KBM-7 (cell line): ENCODE data around the gene RNF19B.
"Not testable (repeated sequence)": the region's sequence is repeated elsewhere in the genome, so short reads cannot be mapped to it uniquely, and the experiment has no call there.

ENCODE experiments used
- DNase-seq: peaks from one replicate; pipeline ENCODE4 v3.0.0-alpha.2; 2015
- in situ Hi-C: fragments of 300-500 bp; cut with MboI; formaldehyde crosslinking; loops from 2 replicates; pipeline ENCODE4 v1.14.3; 2020; ENCODE audit warnings: low sequenced_read_pairs, low pct_unique_long_range_greater_than_20kb, mixed read lengths

RNF19B gene

DNA sequence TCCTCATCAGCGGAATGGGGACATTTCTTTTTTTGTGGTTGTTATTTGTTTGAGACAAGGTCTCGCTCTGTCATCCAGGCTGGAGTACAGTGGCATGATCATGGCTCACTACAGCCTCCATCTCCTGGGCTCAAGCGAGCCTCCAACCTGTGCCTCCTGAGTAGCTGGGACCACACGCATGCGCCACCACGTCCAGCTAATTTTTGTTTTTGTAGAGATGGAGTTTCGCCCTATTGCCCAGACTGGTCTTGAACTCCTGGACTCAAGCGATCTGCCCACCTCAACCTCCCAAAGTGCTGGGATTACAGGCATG is 28.7 kb upstream of the RNF19B start:
- in situ Hi-C loops, DNase-seq: not testable (repeated sequence)

DNA sequence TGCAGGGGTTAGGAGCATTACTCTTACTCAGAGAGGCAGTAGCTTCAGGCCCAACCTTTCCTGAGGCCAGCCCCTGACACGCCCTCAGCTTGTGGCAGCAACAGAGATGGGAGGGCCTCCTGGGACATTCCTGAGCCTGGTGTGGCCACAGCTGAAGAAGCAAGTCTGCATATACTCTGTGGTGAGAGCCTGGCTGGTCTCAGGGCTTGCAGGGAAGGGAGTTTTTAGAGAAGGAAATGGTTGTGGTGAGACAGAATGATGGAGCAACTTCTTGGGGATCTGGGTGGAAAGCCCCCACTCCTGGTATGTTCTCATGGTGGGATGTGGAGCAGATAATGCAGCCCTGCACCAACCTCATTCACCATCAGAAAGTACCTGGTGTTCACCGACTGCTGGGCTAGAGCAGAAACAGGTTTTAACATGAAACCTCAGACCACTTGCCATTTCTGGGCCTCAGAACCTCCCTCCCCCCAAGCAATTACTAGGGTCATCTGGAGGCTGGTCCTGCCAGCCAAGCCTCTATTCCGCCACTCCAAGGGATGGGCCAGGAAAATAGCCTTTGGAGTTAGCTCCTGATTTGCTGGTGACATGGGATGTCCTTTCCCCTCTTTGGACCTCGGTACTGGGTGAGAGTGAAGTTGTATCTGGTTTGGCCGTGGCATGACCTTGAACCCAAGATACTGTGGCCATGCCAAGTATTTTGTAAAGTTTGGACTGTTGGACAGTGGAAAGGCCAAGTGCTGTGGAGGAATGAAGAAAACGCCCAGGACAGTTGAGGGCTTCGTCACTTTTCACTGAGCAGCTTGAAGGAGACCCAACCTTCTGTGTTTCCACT is 28.1 kb upstream of the RNF19B start:
- in situ Hi-C loops = no loop called here
- DNase-seq = peak; percentile 97

DNA sequence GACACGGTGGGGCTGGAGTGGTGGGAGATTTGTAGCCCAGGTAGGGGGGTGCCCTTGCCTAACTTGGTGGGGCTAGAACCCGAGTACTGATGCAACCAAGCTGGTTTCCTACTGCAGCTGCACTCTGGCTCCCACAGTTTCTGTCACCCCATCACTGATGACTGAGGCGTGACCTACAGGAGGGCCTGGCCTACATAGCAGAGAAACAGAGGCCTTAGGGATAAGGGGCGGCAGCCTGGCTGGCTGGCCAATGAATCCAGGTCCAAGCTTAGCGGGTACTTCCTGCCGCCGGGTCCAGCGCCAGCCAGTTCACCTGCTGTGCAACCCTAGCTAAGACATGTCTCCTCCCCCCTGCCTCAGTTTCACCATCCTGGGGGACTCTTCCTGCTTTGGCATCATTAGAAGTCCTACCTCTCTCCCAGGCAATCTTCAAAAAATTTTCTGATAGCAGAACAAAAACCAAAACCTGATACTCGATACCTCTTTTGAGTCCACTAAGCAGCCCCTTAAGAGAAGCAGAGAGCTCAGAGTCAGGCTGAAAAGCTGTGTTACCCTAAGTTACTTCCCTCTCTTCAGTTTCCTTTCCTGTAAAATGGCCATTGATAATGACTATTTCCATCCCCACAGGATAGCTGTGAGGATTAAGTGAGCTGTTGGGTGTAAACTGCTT is 27.3 kb upstream of the RNF19B start:
- in situ Hi-C loops = no loop called here
- no peak for DNase-seq

DNA sequence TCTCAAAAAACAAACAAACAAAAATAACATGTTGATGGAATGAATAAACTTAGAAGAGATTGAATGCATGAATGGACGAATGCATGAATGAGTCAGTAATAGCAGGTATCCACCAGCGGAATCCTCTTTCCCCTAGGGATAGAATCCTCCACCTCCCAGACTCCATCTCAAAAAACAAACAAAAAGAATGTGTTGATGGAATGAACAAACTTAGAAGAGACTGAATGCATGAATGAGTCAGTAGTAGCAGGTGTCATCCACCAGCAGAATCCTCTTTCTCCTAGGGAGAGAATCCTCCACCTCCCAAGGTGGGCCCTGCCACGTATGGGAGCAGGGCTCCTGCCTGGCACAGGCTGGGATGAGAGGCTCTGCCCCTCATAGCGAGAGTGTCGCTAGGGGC is 26.8 kb upstream of the RNF19B start:
- in situ Hi-C loops = no loop called here
- DNase-seq = no peak

DNA sequence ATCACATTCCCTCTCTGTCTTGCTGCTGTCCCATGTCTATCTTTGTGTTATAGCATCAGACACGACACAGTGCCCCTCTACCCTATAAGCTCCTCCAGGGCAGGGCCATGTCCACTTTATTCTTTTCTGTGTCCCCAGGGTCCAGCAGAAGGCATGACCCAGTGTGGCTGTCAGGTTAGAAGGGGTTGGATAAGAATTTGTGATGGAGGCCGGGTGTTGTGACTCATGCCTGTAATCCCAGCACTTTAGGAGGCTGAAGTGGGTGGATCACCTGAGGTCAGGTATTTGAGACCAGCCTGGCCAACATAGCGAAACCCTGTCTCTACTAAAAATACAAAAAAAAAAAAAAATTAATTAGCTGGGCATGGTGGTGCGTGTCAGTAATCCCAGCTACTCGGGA is 26.3 kb upstream of the RNF19B start:
- DNase-seq = no peak
- in situ Hi-C loops = no loop called here

DNA sequence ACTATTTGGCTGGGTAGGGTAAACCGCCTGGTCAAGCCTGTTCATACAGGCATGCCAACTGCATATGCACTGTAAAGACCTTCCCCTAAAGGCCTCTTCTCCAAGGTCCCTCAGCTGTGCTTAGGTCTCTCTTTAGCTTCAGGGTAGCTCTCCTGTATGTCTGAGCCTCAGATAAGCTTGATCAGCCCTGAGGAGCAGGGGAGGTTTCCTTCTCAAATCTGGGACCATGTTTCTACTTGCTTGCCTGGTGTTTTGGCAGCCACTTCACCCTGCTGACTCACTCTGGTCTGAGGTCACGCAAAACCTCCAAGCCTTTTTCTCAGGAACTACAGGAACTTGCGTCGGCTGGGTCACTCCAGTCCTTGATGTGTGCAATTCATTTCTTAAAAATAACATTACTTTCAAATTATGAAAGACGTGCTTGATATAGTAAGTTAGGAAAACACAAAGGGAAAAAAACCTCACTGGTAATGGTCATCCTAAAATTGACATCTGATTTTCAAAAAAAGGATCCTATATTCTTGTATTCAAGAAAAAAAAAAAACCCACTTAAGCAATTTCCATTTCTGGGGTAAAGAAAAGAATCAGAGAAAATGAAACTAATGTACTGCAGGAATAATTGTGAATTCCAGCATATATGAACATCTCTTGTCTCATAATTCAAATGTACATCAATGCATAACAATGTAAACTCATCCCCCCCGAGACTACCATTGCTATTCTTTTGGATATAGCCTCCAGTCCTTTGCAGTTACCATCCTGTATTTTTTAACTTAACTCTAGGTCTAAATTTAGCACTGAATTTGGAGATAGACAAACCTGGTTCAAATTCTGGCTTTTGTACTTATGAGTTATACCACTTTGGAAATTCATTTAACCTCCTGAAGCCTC is 24.8 kb upstream of the RNF19B start:
- peak; percentile 82 for DNase-seq
- in situ Hi-C loops = no loop called here

DNA sequence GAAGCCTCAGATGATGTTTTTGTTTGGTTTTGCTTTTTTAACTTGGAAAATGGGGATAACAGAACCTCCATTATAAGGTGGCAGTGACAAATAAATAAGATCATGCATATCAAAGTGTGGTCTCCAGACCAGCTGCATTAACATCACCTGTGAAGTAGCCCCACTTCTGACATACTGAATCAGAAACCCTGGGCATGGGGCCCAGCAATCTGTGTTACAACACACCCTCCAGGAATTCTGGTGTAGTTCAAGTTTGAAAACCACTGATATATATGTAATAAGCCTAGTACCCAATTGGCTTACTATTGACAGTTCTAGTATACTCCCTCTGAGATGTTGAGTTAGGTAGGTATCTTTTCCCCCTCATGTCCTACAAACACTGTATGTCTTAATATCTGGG is 24.1 kb upstream of the RNF19B start:
- DNase-seq = no peak

DNA sequence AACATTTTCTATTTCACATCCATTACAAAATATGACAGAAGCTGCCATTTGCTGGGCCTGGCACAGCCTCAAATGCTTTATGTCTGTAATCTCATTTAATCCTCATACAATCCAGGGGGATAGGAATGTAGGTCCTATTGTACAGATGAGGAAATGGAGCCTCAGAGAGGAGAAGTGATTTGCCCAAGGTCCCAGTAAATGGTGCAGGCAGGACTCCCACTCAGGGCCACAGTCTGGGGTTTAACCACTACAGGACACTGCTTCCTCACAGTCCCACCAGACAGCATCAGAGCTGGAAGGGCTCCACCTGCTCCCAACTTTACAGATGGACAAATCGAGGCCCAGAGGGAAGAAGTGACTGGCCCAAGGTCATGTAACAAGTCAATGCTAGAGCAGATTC is 20.6 kb upstream of the RNF19B start:
- in situ Hi-C loops = no loop called here
- no peak for DNase-seq

More for the DNA sequence above, 24.1 kb upstream of the RNF19B start:
- in situ Hi-C loops = no loop called here

DNA sequence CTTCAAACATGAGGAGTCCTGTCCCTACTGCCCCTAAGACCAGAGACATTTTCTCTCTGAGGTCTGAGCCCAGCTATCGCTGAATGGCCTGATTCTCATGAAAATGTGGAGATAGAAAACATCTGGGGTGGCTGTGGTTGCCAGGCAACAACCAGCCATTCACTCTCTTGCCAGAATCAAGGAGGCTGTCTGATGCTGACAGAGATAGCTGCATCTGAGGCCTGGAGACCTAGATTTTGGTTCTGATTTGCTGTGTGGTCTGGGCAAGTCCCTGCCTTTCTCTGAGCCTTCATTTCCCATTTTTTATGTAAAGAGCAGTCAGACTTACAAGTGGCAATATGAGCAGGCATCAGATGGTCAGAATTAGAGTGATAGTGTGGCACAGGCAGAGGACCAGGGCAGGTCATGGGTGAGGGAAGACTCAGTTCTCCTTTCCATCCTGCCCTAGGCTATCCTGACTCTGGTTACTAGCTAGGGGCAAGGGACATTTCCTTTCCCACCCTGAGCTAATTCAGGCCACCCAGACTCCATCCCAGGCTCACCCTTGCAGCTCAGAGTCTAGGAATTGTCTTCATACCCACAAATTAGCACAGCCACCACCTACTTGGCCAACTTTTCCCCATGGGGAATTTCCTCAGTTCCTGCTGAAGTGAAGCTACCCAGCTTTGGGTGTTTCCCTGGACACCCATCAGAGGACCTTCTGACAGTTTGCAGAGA is 20.0 kb upstream of the RNF19B start:
- DNase-seq = no peak
- in situ Hi-C loops = no loop called here

DNA sequence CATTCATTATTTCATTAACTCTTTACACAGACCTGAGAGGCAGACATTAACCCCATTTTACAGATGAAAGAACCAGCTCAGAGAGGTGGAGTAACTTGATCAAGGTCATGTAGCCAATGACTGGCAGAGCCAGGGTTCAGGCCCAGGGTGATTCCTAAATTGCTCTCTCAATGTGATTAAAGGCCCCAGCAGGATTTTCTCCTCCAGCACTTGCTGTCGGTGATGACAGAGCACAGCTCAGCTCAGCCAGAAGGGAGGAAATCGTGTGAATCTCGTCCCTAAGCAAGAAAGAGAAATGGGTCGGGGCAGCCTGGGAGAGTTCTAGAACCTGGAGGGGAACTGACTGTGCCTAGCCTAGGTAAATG is 19.5 kb upstream of the RNF19B start:
- DNase-seq = no peak
- in situ Hi-C loops = no loop called here

DNA sequence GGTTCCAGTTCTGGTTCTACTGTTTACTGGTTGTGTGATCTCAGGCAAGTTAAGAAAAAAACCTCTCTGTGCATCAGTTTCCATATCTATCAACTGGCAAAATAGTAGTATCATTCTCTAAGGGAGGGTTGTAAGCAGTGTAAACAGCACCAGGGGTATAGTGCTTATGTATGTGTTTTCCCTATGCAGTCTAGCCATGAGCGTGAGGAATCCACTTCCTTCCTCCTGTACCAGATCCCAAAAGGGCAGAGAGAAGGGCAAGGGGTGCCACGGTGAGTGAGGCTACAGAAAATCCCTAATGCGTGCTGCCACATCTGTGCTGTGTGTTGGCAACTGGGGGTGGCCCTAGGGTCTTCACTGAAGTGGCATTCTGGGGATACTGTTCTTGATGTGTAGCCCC is 18.4 kb upstream of the RNF19B start:
- in situ Hi-C loops = no loop called here
- no peak for DNase-seq

DNA sequence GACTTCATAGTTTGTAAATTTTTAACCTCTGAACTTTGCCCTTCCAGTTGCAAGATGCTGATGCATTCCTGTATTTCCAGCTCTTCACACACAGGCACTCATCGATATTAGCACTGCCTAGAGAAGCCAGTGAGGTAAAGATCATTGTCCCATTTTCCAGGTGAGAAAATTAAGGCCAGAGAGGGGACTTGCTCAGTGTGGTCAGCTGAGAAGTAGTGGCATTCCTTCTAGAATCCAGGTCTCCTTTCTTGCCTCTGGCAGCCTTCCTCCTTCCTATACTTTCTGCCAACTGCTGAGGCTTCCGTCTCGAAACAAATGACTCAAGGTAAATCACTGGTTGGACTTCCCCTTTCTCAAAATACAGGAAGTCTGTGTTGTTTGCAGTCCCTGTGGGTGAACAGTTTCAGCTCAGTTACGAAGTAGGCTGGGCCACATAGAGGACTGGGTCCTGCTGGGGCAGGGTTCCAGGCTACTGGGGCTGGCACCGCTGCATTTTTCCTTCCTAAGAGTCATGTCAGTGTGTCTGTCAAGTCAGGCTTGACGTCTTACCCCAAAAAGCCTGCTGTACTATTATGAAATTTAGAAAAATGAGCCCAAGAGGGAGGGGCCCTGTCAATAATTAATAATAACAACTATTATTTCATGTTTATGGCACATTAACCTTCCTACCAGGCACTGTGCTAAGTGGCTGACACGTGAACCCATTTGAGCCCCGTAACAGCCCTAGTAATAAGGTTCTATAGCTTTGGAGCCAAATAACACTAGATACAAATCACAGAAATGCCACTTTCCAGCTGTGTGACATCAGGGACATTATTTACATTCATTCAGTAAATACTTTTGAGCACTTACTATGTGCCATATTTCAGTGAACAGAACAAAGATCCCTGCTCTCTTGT is 16.6 kb upstream of the RNF19B start:
- in situ Hi-C loops = no loop called here

DNA sequence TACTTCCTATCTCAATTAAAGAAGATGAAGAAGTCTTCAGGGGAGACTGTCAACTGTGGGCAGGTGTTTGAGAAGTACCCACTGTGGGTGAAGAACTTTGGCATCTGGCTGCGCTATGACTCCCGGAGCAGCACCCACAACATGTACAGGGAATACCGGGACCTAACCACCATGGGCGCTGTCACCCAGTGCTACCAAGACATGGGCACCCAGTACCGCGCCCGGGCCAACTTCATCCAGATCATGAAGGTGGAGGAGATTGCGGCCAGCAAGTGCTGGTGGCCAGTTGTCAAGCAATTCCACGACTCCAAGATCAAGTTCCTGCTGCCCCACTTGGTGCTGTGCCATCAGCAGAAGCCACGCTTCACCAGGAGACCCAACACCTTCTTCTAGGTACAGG is 15.5 kb upstream of the RNF19B start:
- no peak for DNase-seq
- in situ Hi-C loops = no loop called here

More for the DNA sequence above, 16.6 kb upstream of the RNF19B start:
- peak; percentile 91 for DNase-seq

DNA sequence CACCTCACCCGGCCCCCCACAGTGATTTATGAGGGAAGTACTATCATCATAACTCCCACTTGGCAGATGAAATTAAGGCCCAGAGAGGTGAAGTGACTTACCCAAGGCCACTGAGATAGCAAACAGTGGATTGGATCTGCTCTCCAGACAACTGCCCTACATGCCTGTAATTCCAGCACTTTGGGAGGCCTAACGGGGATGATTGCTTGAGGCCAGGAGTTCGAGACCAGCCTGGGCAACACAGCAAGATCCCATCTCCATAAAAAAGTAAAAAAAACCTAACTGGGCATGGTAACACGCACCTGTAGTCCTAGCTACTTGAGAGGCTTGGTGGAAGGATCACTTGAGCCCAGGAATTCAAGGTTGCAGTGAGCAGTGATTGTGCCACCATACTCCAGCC is 14.2 kb upstream of the RNF19B start:
- no peak for DNase-seq
- in situ Hi-C loops = no loop called here

DNA sequence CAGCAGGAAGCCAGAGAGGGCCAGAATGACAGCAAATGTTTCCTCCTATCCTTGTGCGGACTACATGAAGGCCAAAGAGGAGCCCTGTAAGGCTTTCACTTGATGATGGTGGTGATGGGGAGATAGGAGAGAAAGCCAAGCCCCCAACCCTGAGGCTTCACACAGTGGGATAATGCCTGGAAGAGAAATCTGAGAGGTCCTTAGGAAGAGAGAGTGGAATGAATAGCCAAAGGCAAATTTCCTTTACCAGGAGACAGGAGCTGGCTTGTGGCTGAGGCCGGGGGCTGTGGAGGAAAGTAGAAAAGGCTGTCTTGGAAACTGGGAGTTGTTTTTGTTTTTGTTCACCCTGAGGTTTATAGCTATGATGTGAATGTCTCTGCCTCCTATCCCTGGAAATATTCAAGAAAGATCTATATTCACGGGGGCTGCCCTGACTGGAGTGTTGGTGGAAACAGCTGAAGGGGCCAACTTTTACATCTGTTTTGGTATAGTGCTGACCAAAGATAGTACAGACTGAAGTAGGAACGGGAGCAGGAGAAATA is 13.0 kb upstream of the RNF19B start:
- DNase-seq = no peak
- in situ Hi-C loops = no loop called here

DNA sequence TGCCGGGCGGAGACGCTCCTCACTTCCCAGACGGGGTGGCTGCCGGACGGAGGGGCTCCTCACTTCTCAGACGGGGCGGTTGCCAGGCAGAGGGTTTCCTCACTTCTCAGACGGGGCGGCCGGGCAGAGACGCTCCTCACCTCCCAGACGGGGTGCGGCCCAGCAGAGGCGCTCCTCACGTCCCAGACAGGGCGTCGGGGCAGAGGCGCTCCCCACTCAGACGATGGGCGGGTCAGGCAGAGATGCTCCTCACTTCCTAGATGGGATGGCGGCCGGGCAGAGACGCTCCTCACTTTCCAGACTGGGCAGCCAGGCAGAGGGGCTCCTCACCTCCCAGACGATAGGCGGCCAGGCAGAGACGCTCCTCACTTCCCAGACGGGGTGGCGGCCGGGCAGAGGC is 10.4 kb upstream of the RNF19B start:
- in situ Hi-C loops, DNase-seq: not testable (repeated sequence)

DNA sequence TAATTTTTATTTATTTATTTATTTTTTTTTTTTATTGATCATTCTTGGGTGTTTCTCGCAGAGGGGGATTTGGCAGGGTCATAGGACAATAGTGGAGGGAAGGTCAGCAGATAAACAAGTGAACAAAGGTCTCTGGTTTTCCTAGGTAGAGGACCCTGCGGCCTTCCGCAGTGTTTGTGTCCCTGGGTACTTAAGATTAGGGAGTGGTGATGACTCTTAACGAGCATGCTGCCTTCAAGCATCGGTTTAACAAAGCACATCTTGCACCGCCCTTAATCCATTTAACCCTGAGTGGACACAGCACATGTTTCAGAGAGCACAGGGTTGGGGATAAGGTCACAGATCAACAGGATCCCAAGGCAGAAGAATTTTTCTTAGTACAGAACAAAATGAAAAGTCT is 8.8 kb upstream of the RNF19B start:
- in situ Hi-C loops = not testable (repeated sequence)

DNA sequence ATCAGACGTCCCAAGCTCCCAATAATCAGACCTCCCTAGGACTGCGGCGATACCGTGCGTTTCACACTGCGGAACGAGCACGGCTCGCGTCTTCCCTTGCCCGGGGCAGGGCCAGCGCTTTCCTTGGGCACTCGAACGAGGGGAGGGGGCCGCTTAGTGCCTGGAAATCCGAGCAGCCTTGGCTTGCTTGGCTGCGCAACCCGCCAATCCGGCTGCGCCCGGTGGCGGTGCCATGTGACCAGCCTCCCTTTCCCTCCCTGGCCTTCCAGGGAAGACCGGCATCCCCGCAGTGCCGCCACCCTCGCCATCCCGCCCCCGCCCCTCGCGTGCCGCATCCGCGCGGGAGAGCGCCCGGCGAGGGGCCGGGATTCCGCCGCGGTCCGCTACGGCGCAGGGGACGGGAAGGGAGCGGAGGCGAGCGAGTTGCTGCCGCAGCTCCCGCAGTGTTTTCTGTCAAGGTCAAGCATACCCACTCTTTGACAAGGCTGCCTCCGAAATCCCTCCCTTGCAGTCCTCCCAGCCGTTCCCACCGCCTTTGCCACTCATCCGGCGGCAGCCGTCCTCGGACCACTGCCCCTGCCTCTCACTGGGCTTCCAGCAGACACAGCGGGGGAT is 8.3 kb upstream of the RNF19B start:
- no peak for DNase-seq
- in situ Hi-C loops = no loop called here

More for the DNA sequence above, 8.8 kb upstream of the RNF19B start:
- not testable (repeated sequence) for DNase-seq
